WTC11 (cell line): ENCODE measurements around the gene HYAL2. TPM values are rescaled to one million over a fixed set of nuclear protein-coding genes. Genes with fewer than 3 reads are reported as not detected.
A peak's percentile ranks its signal among the peaks of the same experiment; 100 is the strongest.

Source experiments
- AFF4 ChIP-seq: sonication (generic); formaldehyde crosslinking; IDR thresholded peaks from 2 replicates; pipeline ENCODE4 v1.8.1; 2023; ENCODE audit warnings: mild to moderate bottlenecking, missing genetic modification reagents, borderline replicate concordance
- CDX4 ChIP-seq: fragments of 250-450 bp; sonication (Bioruptor Pico); IDR thresholded peaks from 2 replicates; pipeline ENCODE4 v1.9.0; 2021; ENCODE audit warnings: moderate library complexity, mild to moderate bottlenecking, inconsistent platforms, borderline replicate concordance
- CREB1 ChIP-seq: sonication (generic); formaldehyde crosslinking; IDR thresholded peaks from 2 replicates; pipeline ENCODE4 v1.8.0; 2023; ENCODE audit warnings: mild to moderate bottlenecking, missing genetic modification reagents
- CREM ChIP-seq: sonication (generic); formaldehyde crosslinking; IDR thresholded peaks from 2 replicates; pipeline ENCODE4 v1.8.1; 2022; ENCODE audit warnings: mild to moderate bottlenecking, missing genetic modification reagents, moderate library complexity
- CTCF ChIP-seq: fragments of 200-600 bp; IDR thresholded peaks from 2 replicates; pipeline ENCODE4 v1.8.0; 2022; ENCODE audit warnings: antibody characterized with exemption
- E2F4 ChIP-seq: sonication (generic); formaldehyde crosslinking; IDR thresholded peaks from 2 replicates; pipeline ENCODE4 v1.8.1; 2022; ENCODE audit warnings: low read depth, mild to moderate bottlenecking, moderate library complexity, missing genetic modification reagents, borderline replicate concordance
- FOXK1 ChIP-seq: sonication (generic); formaldehyde crosslinking; IDR thresholded peaks from 2 replicates; pipeline ENCODE4 v1.8.0; 2022; ENCODE audit warnings: mild to moderate bottlenecking, moderate library complexity, missing genetic modification reagents
- FOXP1 ChIP-seq: sonication (generic); formaldehyde crosslinking; IDR thresholded peaks from 2 replicates; pipeline ENCODE4 v1.8.0; 2022; ENCODE audit warnings: missing genetic modification reagents, mild to moderate bottlenecking, moderate library complexity, borderline replicate concordance
- GTF2I ChIP-seq: fragments of 250-450 bp; sonication (Bioruptor Pico); conservative IDR thresholded peaks from 2 replicates; pipeline ENCODE4 v1.4.0; 2021; ENCODE audit warnings: mild to moderate bottlenecking
- HMGXB4 ChIP-seq: sonication (generic); formaldehyde crosslinking; IDR thresholded peaks from 2 replicates; pipeline ENCODE4 v1.8.1; 2023; ENCODE audit warnings: mild to moderate bottlenecking, moderate library complexity, missing genetic modification reagents
- NFE2L1 ChIP-seq: sonication (generic); formaldehyde crosslinking; IDR thresholded peaks from 2 replicates; pipeline ENCODE4 v1.8.1; 2023; ENCODE audit warnings: missing genetic modification reagents
- PRDM15 ChIP-seq: sonication (generic); formaldehyde crosslinking; IDR thresholded peaks from 2 replicates; pipeline ENCODE4 v1.8.0; 2022; ENCODE audit warnings: missing genetic modification reagents
- SMAD3 ChIP-seq: sonication (generic); formaldehyde crosslinking; IDR thresholded peaks from 2 replicates; pipeline ENCODE4 v1.8.0; 2022; ENCODE audit warnings: missing genetic modification reagents, mild to moderate bottlenecking, borderline replicate concordance
- SP1 ChIP-seq: sonication (generic); formaldehyde crosslinking; conservative IDR thresholded peaks from 2 replicates; pipeline ENCODE4 v1.8.1; 2022; ENCODE audit warnings: missing genetic modification reagents
- ZBTB43 ChIP-seq: sonication (generic); formaldehyde crosslinking; IDR thresholded peaks from 2 replicates; pipeline ENCODE4 v1.8.1; 2023; ENCODE audit warnings: mild to moderate bottlenecking, missing genetic modification reagents
- ZNF263 ChIP-seq: sonication (generic); formaldehyde crosslinking; IDR thresholded peaks from 2 replicates; pipeline ENCODE4 v1.8.1; 2022; ENCODE audit warnings: low read depth, mild to moderate bottlenecking, moderate library complexity, missing genetic modification reagents
- ZNF671 ChIP-seq: fragments of 250-450 bp; sonication (Bioruptor Pico); IDR thresholded peaks from 2 replicates; pipeline ENCODE4 v1.8.0; 2021; ENCODE audit warnings: mild to moderate bottlenecking
- total RNA-seq: library from RNA; stranded (reverse); gene quantifications from 3 replicates; pipeline ENCODE4 v1.2.3, GENCODE V29; 2021

Gene HYAL2
- total RNA-seq, 1 experiment from 2014 or later, result 58.0 TPM

- TF ChIP-seq PRDM15 (CRISPR knock-in tag) (peak; percentile 39; the same call in 1 of the 2 replicates), SMAD3 (CRISPR knock-in tag) (peak; percentile 73; the same call in 1 of the 2 replicates), CDX4 (CRISPR knock-in tag) (no peak), NFE2L1 (CRISPR knock-in tag) (peak; percentile 25; the same call in 1 of the 2 replicates), ZBTB43 (CRISPR knock-in tag) (0 out of 2 replicates have a peak, but pooled peaks have one; percentile 9), FOXP1 (CRISPR knock-in tag) (peak; percentile 15; the same call in 1 of the 2 replicates), HMGXB4 (CRISPR knock-in tag) (peak; percentile 65; the same call in 1 of the 2 replicates), E2F4 (no peak), CREM (CRISPR knock-in tag) (peak; percentile 59; the same call in 1 of the 2 replicates), ZNF671 (CRISPR knock-in tag) (0 out of 2 replicates have a peak, but pooled peaks have one; percentile 70), CTCF (peak; percentile 56; the same call in 1 of the 2 replicates), AFF4 (CRISPR knock-in tag) (no peak), FOXK1 (CRISPR knock-in tag) (no peak; the same call in 1 of the 2 replicates), SP1 (peak; percentile 88), GTF2I (CRISPR knock-in tag) (no peak), ZNF263 (0 out of 2 replicates have a peak, but pooled peaks have one; percentile 10), CREB1 (CRISPR knock-in tag) (0 out of 2 replicates have a peak, but pooled peaks have one; percentile 36)
- TF ChIP-seq, all 79 proteins: peak for 15
Observed at GRCh38 chr3:50321336-50322114, 1.0 kb downstream of the HYAL2 start (continued).
